Mammary epithelial cell (primary cell): ENCODE measurements around the gene IBTK.

Experiments
- CTCF ChIP-seq, 2 donors: IDR thresholded peaks in 1 of 2; conservative IDR thresholded peaks in 1 of 2; 2 replicates each; pipeline ENCODE4 v1.5.1; 2011 to 2012; ENCODE audit warnings: inconsistent platforms in 2 of 2, low read length in 2 of 2, mild to moderate bottlenecking in 2 of 2, control low read depth in 1 of 2, low read depth in 1 of 2; ENCODE audit not compliant: insufficient read depth in 1 of 2; ENCODE audit errors: extremely low read depth in 1 of 2
- EZH2 ChIP-seq: IDR thresholded peaks from 2 replicates; pipeline ENCODE4 v1.6.1; 2012; ENCODE audit warnings: low read length, inconsistent platforms, borderline replicate concordance

- TF ChIP-seq CTCF (conservative IDR thresholded peaks at IDR 0.05 in 1 of 2, IDR thresholded peaks at IDR 0.05 in 1 of 2; ENCODE audit: extremely low read depth in 1 of 2, insufficient read depth in 1 of 2, low read depth in 1 of 2, low read length in 2 of 2) = no peak
- TF ChIP-seq EZH2 = no peak
Measured at GRCh38 chr6:82185948-82186535, 61.5 kb downstream of the IBTK start.
